LNCaP clone FGC (cell line): ENCODE measurements around the gene PRSS37.

Source experiments
- DNase-seq: peaks from one replicate; pipeline ENCODE4 v3.0.0-alpha.2; 2011; ENCODE audit warnings: low read depth
- H3K4me3 ChIP-seq: 2 replicates; pipeline ENCODE4 v1.5.1; 2011; ENCODE audit warnings: mild to moderate bottlenecking, low read depth, low read length, control low read depth
- TF ChIP-seq, protein P1 (sequence below): IDR thresholded peaks from 2 replicates; pipeline ENCODE4 v1.5.1; 2012; ENCODE audit warnings: mild to moderate bottlenecking; ENCODE audit not compliant: control insufficient read depth, insufficient read depth; ENCODE audit errors: extremely low read depth

PRSS37 gene, protein sequence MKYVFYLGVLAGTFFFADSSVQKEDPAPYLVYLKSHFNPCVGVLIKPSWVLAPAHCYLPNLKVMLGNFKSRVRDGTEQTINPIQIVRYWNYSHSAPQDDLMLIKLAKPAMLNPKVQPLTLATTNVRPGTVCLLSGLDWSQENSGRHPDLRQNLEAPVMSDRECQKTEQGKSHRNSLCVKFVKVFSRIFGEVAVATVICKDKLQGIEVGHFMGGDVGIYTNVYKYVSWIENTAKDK

DNA sequence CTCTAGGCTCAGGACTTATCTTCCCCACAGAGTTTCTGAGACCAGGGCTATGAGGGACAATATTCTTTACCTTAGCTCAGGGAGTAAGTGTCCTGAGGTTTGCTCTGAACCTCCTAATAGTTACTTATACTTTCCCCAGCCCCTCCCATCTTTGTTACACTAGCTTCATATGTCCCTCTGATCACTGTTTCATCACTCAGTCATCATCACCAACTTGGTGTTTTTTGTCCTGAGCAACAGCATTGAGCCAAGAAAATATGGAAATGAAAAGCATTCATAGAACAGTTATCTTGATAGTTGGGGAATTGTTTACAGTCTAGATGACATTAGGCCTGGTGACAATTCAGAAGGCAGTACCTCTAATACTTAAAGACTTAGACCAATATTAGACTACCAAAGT is at the start of gene PRSS37:
TSS of gene PRSS37 (minus strand) at position 101 of the 400 bp plus-strand sequence. CDS start 436 bp downstream, outside the sequence.
- H3K4me3 ChIP-seq = no peak within 1 kb of the TSS
- DNase-seq = no peak
- TF ChIP-seq, protein P1, sequence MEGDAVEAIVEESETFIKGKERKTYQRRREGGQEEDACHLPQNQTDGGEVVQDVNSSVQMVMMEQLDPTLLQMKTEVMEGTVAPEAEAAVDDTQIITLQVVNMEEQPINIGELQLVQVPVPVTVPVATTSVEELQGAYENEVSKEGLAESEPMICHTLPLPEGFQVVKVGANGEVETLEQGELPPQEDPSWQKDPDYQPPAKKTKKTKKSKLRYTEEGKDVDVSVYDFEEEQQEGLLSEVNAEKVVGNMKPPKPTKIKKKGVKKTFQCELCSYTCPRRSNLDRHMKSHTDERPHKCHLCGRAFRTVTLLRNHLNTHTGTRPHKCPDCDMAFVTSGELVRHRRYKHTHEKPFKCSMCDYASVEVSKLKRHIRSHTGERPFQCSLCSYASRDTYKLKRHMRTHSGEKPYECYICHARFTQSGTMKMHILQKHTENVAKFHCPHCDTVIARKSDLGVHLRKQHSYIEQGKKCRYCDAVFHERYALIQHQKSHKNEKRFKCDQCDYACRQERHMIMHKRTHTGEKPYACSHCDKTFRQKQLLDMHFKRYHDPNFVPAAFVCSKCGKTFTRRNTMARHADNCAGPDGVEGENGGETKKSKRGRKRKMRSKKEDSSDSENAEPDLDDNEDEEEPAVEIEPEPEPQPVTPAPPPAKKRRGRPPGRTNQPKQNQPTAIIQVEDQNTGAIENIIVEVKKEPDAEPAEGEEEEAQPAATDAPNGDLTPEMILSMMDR = no peak

DNA sequence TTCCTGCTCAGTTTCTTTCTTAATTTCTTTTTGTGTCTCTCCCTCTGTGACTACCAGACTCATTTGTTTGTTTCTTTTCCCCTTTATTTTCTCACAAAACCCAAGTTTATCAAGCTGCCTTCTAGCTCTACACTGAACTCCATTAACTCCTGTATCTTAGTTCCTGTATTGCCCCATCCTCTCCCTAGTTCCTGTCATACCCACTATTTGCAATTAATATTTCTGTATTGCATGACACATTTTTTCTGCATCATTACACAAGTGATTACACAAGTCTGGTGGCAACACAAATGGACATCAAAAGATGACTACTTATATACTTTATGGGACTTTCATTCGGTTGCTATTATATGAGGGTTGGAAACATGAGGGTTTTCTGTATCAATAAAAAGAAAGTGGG is 48.0 kb upstream of the PRSS37 start:
- no peak overlapping the region for H3K4me3 ChIP-seq
- no peak for DNase-seq
- TF ChIP-seq, protein P1 = no peak

DNA sequence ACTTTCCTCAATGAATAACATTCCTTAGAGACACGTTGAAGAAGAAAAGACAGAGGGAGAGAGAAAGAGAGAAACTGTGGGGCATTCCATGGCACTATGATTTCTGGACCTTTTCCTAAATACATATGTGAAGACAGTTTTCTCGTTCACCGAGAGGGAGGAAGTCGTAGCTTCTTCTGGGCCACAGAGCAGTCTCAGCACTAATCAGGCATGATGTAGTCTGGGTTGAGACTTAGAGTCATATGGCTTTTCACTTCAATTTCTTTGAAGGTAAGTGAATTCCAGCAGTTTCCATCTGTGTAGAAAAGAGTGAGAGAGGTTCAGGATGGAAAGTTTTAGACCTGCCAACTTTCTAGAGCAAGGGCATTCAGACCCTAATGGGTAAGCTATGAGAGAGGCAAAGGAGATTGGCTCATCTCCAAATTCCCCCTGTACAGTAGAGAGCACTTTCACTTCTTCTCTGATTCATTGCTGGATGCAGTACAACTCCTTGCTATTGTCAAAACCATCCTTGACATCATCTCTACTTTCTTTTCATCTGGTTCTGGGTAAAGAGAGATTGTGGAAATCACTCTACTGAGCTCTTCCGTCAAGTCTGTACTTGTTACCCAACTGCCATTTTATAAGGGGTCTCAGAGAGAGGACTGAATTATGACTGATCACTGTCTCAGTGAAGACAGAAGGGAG is 43.4 kb upstream of the PRSS37 start:
- H3K4me3 ChIP-seq = no peak overlapping the region
- DNase-seq = no peak
- TF ChIP-seq, protein P1 = no peak

DNA sequence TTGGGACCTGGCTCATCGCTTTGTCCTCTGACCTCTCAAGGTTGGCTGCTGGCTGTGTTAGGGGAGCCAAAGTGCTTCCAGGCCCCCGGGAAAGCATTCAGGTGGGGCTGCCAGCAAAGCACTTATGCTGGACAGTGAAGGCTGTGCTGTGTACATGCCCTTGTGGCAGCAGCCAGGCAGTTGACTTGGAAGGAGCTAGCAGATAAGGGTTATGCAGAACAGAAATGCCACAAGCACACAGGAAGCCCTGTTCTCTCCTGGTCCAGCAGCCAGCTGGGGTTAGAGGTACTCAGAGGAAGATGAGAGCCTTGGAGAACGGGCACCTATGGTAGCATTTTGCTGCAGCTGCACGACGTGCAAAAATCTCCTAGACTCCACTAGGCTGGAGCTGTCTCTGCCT is 39.7 kb upstream of the PRSS37 start:
- TF ChIP-seq, protein P1 = no peak
- no peak for DNase-seq
- no peak overlapping the region for H3K4me3 ChIP-seq

DNA sequence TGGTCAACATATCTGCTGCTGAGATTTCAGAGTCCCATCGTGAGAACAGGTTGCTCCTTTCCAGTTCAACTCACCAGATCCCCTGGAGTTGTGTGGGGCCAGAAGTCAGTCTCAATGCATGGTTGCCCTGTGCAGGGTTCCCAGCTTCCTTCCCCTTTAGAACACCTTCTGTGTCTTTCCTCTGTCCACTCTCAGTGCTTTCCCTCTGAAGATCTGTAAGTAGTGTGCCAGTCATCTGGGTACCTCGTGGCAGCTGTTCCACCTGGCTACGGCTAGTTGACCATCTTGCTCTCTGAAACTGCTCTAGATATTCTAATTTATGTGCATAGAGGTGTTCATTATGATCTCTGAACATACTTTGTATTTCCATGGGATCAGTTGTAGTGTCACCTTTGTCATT is 36.1 kb upstream of the PRSS37 start:
- TF ChIP-seq, protein P1 = no peak
- DNase-seq = no peak
- no peak overlapping the region for H3K4me3 ChIP-seq

DNA sequence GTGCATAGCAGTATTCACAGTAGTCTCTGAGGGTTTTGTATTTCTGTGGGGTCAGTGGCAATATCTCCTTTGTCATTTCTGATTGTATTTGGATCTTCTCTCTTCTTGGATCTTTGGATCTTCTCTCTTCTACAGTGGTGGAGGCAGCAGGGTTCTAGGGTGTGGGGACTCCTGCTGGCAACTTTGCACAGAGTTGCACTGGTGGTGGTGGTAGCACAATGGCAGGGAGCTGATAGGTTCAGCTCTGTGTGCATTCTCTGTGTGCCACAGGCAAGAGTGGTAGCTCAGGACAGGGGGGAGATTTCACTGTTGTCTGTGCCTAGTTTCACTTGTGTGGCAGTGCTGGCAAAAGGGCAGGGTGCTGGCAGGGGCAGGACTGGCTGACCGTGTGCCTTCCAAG is 35.1 kb upstream of the PRSS37 start:
- H3K4me3 ChIP-seq = no peak overlapping the region
- no peak for DNase-seq
- TF ChIP-seq, protein P1 = no peak
